ENCODE results near the gene ZNF385B. TPM values are rescaled to one million over a fixed set of nuclear protein-coding genes. Genes with fewer than 3 reads are reported as not detected.

Gene ZNF385B
- total RNA-seq, 1 experiment from 2014 or later = 0.77 TPM

DNA sequence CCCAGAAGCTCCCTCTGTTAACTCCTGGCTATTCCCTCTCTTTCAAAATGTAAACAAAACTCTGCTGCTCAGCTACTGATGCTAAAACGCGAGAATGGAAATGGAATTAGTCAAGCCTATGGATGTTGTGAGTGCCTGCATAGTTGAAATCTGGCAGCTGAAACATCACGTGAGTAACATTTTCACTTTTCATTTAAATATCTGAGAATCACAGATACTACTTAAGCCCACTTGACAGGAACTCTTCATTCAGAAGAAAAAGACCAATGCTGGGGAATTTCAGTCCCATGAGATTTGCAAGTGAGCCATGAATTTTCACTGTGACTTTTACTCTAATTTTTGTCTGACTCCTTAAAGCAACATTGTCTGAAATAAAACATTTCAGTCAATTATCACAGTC is 381.5 kb downstream of the ZNF385B start:
- CTCF ChIA-PET = no interaction called here
- H3K9me3 ChIP-seq = no peaks in the 10 kb centered on the region
- H3K27me3 ChIP-seq (replicated peaks; ENCODE audit: control insufficient read depth, insufficient read depth, low read length) = no peaks in the 10 kb centered on the region
- DNase-seq = no peak
- Mint-ChIP-seq H3K27me3 (ENCODE audit: insufficient read depth, unreplicated experiment) (no peaks in the 10 kb centered on the region), H3K9me3 (ENCODE audit: unreplicated experiment) (no peaks in the 10 kb centered on the region), H3K4me1 (ENCODE audit: low read depth, unreplicated experiment) (no peaks in the 10 kb centered on the region), H3K27ac (ENCODE audit: unreplicated experiment) (no peak overlapping the region), H3K4me3 (ENCODE audit: unreplicated experiment) (no peak overlapping the region), H3K36me3 (ENCODE audit: insufficient read depth, unreplicated experiment) (no peaks in the 10 kb centered on the region)
- no peaks in the 10 kb centered on the region for H3K36me3 ChIP-seq (ENCODE audit: control insufficient read depth, insufficient read depth, low read length)
- TF ChIP-seq, protein P1, sequence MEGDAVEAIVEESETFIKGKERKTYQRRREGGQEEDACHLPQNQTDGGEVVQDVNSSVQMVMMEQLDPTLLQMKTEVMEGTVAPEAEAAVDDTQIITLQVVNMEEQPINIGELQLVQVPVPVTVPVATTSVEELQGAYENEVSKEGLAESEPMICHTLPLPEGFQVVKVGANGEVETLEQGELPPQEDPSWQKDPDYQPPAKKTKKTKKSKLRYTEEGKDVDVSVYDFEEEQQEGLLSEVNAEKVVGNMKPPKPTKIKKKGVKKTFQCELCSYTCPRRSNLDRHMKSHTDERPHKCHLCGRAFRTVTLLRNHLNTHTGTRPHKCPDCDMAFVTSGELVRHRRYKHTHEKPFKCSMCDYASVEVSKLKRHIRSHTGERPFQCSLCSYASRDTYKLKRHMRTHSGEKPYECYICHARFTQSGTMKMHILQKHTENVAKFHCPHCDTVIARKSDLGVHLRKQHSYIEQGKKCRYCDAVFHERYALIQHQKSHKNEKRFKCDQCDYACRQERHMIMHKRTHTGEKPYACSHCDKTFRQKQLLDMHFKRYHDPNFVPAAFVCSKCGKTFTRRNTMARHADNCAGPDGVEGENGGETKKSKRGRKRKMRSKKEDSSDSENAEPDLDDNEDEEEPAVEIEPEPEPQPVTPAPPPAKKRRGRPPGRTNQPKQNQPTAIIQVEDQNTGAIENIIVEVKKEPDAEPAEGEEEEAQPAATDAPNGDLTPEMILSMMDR (IDR thresholded peaks at IDR 0.05; ENCODE audit: insufficient read depth in 1 of 2, low read depth in 1 of 2, low read length in 1 of 2, severe bottlenecking in 1 of 2, unreplicated experiment in 1 of 2) = no peak
- intact Hi-C loops (cut with micrococcal nuclease; ENCODE audit: unreplicated experiment) = no loop called here
- no peak overlapping the region for H3K4me3 ChIP-seq (ENCODE audit: low read depth, low read length)
- POLR2A ChIA-PET = no interaction called here
- H3K4me1 ChIP-seq = no peaks in the 10 kb centered on the region
- BruUV-seq (replicated peaks) = no TSS peak

DNA sequence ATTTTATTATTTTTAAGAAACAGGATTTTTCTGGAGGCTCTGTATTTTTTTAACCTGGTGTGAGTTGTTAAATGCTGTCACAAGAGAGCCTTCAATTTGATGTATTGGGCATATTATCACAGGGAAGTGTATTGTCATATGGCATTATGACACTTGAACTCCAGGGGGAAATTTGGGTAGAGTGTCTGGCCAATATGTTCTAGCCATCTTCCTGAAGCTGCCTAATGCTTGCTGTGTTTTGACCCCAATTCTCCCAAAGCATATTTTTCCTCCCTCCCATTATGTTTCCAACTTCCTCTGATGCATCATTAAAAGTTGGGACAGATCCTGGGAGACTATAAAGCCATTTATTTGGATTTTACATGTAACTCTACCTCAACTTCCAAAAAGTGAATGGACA is 382.6 kb downstream of the ZNF385B start:
- no peaks in the 10 kb centered on the region for H3K9me3 Mint-ChIP-seq (ENCODE audit: unreplicated experiment)
- no peak overlapping the region for H3K4me3 ChIP-seq (ENCODE audit: low read depth, low read length)
- no peaks in the 10 kb centered on the region for H3K4me1 Mint-ChIP-seq (ENCODE audit: low read depth, unreplicated experiment)
- ChIA-PET CTCF (no interaction called here), POLR2A (no interaction called here)
- TF ChIP-seq, protein P1 (IDR thresholded peaks at IDR 0.05; ENCODE audit: insufficient read depth in 1 of 2, low read depth in 1 of 2, low read length in 1 of 2, severe bottlenecking in 1 of 2, unreplicated experiment in 1 of 2) = no peak
- no peak for DNase-seq
- H3K36me3 Mint-ChIP-seq (ENCODE audit: insufficient read depth, unreplicated experiment) = no peaks in the 10 kb centered on the region
- H3K36me3 ChIP-seq (ENCODE audit: control insufficient read depth, insufficient read depth, low read length) = no peaks in the 10 kb centered on the region
- BruUV-seq (replicated peaks) = no TSS peak
- H3K27ac Mint-ChIP-seq (ENCODE audit: unreplicated experiment) = no peak overlapping the region
- H3K4me3 Mint-ChIP-seq (ENCODE audit: unreplicated experiment) = no peak overlapping the region
- no peaks in the 10 kb centered on the region for H3K27me3 ChIP-seq (replicated peaks; ENCODE audit: control insufficient read depth, insufficient read depth, low read length)
- intact Hi-C loops (cut with micrococcal nuclease; ENCODE audit: unreplicated experiment) = no loop called here
- no peaks in the 10 kb centered on the region for H3K4me1 ChIP-seq
- H3K27me3 Mint-ChIP-seq (ENCODE audit: insufficient read depth, unreplicated experiment) = no peaks in the 10 kb centered on the region
- H3K9me3 ChIP-seq = no peaks in the 10 kb centered on the region

DNA sequence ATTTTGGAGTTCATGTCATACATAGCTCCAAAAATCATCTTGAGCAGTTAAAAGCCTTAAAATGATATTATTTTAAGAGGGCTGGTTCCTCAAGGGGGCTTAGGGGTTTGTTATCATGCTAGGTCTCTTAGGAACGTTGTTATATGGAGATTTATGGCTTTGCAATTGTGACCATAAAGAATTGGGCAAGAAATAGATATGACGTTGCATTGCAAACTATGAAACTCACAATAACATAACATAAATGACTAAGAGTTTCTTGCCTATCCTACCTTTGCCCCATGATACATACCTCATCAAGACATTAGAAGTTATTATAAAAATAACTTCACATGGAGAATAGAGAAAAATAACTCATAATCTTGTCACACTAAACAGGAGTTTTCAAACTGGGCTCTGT is 390.4 kb downstream of the ZNF385B start:
- no peak overlapping the region for H3K4me3 Mint-ChIP-seq (ENCODE audit: unreplicated experiment)
- no peak overlapping the region for H3K4me3 ChIP-seq (ENCODE audit: low read depth, low read length)
- no peaks in the 10 kb centered on the region for H3K4me1 Mint-ChIP-seq (ENCODE audit: low read depth, unreplicated experiment)
- H3K9me3 Mint-ChIP-seq (ENCODE audit: unreplicated experiment) = peaks cover under 1% of the 10 kb centered on the region
- no peaks in the 10 kb centered on the region for H3K36me3 ChIP-seq (ENCODE audit: control insufficient read depth, insufficient read depth, low read length)
- POLR2A ChIA-PET = no interaction called here
- TF ChIP-seq, protein P1 (IDR thresholded peaks at IDR 0.05; ENCODE audit: insufficient read depth in 1 of 2, low read depth in 1 of 2, low read length in 1 of 2, severe bottlenecking in 1 of 2, unreplicated experiment in 1 of 2) = no peak
- DNase-seq = no peak
- H3K27me3 Mint-ChIP-seq (ENCODE audit: insufficient read depth, unreplicated experiment) = no peaks in the 10 kb centered on the region
- H3K27ac Mint-ChIP-seq (ENCODE audit: unreplicated experiment) = no peak overlapping the region
- H3K36me3 Mint-ChIP-seq (ENCODE audit: insufficient read depth, unreplicated experiment) = no peaks in the 10 kb centered on the region
- H3K4me1 ChIP-seq = peaks cover under 1% of the 10 kb centered on the region; the same call in 1 of the 2 replicates
- CTCF ChIA-PET = no interaction called here
- intact Hi-C loops (cut with micrococcal nuclease; ENCODE audit: unreplicated experiment) = no loop called here
- H3K27me3 ChIP-seq (replicated peaks; ENCODE audit: control insufficient read depth, insufficient read depth, low read length) = no peaks in the 10 kb centered on the region
- no TSS peak for BruUV-seq (replicated peaks)
- H3K9me3 ChIP-seq = no peaks in the 10 kb centered on the region

All from Caco-2 (cell line).